Measurements from ENCODE around the gene CLDN9.
A peak's percentile ranks its signal among the peaks of the same experiment; 100 is the strongest.
"Not testable (repeated sequence)": the region's sequence is repeated elsewhere in the genome, so short reads cannot be mapped to it uniquely, and the experiment has no call there.

Gene CLDN9

GRCh38 chr16:3054965-3055733, 42.4 kb downstream of the CLDN9 start:
- no peak for DNase-seq (ENCODE audit: low read depth in 3 of 3)

DNA sequence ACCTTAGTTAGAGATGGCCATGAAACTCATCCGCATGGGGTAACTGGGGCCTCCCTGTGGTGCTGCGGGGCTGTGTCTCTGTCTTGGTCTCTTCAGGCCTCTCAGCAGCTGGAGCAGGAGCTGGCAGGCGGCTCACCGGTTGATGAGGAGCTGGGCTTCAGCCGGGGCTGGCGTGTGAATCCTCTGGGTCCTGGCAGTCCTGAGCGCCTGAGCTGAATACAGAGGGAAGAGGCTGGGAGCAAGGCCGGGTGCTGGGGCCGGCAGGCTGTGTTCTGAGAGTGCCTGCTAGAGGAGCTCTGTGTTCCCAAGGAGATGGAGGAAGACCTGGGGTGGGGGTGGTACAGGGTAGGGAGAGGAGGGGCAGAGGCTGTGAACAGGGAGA, 43.0 kb downstream of the CLDN9 start:
- not testable (repeated sequence) for DNase-seq (ENCODE audit: low read depth in 3 of 3)

DNA sequence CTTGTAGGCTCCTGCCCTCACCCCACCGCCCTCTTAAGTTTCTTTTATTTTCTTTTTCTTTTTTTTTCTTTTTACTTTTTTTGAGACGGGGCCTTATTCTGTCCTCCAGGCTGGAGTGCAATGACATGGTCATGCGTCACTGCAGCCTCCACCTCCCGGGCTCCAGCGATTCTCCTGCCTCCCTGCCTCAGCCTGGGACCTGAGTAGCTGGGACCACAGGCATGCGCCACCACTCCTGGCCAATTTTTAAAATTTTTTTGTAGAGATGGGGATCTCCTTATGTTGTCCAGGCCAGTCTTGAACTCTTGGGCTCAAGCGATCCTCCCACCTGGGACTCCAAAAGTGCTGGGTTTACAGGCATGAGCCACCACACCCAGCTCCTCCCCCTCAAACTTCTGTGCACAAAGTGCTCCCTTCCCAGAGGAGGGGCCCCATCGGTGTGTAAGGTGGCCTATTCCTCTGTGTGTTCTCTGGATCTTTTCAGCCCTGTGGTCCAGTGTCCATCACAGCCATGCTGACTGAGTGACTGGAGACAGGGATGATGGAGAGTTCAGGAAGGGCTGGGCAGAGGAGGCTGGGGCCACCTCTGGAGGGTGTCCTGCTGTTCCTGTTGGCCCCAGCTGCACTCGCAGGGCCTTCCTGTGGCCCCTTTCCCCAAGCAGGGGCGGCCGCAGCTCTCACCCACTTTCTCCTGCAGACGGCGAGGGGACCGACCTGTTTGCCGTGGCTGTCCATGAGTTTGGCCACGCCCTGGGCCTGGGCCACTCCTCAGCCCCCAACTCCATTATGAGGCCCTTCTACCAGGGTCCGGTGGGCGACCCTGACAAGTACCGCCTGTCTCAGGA, 43.8 kb downstream of the CLDN9 start:
- DNase-seq (ENCODE audit: low read depth in 3 of 3): no peak

GRCh38 chr16:3057181-3058138, 44.7 kb downstream of the CLDN9 start:
- DNase-seq (ENCODE audit: low read depth in 3 of 3): no peak

GRCh38 chr16:3058139-3059030, 45.7 kb downstream of the CLDN9 start:
- no peak for DNase-seq (ENCODE audit: low read depth in 3 of 3)

- DNase-seq (ENCODE audit: low read depth in 3 of 3): peak; percentile 74 to 81 (median 76)
These were observed 46.5 kb downstream of the CLDN9 start for GRCh38 chr16:3059041-3059722.

DNA sequence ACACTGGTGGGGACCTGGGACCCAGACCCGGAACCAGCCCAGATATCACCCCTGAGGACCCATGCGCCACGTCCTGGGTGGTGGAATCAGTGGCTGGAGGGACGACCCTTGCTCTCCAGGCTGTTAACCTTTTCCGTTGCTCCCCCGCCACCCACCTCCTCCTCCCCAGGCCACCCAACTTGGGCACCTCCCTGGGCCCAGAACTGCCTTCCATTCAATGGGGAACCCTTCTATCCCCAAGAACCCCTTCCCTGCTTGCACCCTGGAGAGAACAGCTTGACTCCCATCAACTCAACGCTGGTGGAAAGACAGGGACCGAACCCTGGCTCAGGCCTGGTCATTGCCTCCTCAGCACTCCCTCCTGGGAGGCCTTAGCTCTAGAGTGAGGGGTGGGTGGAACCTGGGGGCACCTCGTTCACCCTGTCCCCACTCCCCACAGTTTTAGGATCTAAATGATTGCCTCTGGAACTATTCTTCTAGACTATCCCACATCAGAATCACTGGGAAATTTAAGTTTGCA, 47.1 kb downstream of the CLDN9 start:
- no peak for DNase-seq (ENCODE audit: low read depth in 3 of 3)

- DNase-seq (ENCODE audit: low read depth in 3 of 3): no peak
These were observed 47.8 kb downstream of the CLDN9 start for GRCh38 chr16:3060339-3061127.

GRCh38 chr16:3062553-3062952, 49.8 kb downstream of the CLDN9 start:
- no peak for DNase-seq (ENCODE audit: low read depth in 3 of 3)

- no peak for DNase-seq (ENCODE audit: low read depth in 3 of 3)
These were observed 51.1 kb downstream of the CLDN9 start for GRCh38 chr16:3063625-3064386.
